ENCODE data around the gene ETS1.

Gene ETS1

DNA sequence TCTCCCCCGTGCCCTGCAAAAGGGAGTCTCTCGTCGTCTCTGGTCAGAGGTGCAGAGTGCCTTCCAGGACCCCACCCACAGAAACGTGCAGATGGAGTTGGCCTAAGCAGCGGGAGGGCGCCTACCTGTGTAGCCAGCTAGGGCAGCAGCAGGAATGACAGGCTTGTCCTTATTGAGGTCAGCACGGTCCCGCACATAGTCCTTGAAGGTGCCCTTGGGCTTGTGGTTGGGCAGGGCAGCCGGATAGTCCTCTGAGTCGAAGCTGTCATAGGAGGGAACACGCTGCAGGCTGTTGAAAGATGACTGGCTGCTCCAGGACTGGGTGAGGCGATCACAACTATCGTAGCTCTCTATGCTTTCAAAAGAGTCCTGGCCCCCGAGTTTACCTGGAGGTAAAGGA is 107.3 kb downstream of the ETS1 start:
- DNase-seq (ENCODE audit: low spot score), result no peak

DNA sequence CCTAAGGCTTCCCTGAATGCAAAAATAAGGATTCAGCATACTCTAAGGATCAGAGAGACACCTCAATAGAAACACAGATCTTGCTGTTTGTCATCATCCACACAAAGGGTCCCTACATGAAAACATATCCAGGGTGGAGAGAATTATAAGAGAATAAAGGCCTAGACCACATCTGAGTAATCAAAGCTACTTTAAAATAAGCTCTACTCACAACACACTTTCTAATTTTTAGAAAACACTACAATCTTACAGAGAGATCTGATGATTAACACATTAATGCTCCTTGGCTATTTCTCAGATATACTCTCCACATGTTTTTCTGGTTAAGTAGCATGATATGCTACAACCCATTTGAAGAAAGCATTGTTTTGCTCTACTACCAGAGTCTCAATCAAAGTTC is 108.2 kb downstream of the ETS1 start:
- no peak for DNase-seq (ENCODE audit: low spot score)

DNA sequence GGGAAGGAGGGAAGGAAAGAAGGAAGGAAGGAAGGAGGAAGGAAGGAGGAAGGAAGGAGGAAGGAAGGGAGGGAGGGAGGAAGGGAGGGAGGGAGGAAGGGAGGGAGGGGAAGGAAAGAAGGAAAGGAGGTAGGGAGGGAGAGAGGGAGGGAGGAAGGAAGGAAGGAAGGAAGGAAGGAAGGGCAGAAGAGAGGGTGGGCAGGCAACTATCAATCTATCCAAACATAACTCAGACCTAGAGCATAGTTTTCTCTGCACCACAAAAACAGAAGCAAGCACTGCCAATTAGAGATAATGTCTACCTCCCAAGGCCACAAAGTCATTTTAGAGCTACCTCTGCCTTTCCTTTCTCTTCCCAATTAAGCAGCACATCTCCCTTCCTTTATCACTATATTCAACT is 109.1 kb downstream of the ETS1 start:
- DNase-seq (ENCODE audit: low spot score), result no peak

DNA sequence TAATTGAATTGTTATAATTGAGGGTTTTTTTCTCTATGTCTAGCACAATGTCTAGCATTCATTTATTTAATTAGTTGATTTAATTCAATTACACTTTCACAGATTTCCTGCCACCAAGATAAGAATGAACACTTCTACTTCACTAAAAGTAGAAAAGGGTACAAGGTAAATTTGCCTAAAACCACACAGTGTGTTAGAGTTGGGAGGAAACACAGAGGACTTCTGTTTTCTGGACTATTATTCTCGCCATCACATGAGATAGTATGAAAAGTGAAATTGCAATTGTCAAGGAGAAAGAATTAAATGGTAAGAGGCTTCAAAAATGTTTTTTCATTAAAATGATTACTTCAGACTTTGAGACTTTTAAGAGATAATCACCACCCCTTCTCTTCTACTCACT is 109.5 kb downstream of the ETS1 start:
- no peak for DNase-seq (ENCODE audit: low spot score)

DNA sequence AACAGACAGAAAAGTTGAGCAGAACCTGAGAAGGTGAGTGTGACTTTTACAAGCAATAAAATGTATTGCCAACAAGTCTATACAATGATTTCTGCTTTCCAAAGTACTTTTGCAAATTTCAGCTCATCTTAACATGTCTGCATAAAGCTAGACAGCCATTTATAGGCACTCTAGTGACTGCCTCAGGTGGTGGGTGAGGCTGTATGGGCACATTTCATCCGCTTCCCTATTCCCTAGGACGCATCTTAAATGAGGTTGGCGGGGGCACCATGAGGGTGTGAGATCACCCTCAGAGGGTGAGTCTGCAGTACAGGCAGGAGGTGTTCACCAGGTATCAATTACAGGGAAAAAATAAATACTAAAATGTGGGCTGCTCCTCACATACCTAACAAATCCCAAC is 110.1 kb downstream of the ETS1 start:
- DNase-seq (ENCODE audit: low spot score), result no peak

DNA sequence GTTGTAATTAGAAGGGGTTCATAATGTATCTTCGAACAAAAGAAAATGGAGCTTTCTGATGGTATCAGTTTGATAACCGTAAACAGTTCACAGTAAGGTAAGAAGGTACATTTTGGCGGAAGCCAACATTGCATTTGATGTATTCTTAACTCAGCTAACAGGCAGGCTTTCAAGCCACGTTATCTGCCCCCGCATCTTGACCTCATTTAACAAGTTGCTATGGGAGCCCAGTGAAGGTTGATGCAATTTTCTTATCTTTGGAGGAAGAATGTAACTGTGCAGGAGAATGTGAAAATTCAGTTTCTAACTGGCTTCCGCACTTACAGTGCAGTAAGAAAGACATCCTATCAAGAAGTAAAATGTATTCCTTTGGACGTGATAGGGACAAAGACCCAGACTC is 110.6 kb downstream of the ETS1 start:
- no peak for DNase-seq (ENCODE audit: low spot score)

DNA sequence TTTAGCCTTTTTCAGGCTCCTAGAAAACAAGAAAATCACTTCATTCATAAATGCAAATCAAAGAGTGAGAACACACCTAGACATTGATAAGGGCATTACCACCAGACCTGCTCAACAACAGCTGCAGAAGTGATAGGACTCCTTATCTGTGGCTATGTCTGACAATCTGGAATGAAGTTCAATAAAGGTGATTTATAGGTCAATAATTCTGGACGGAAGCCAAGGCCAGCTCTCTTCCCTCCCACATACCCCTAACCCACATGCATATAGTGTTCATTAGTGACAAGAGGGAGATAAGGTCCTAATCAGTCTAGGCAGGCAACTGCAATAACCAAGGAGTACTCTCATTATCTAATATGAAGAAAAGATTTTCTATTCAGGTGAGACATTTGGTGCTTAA is 111.3 kb downstream of the ETS1 start:
- no peak for DNase-seq (ENCODE audit: low spot score)

DNA sequence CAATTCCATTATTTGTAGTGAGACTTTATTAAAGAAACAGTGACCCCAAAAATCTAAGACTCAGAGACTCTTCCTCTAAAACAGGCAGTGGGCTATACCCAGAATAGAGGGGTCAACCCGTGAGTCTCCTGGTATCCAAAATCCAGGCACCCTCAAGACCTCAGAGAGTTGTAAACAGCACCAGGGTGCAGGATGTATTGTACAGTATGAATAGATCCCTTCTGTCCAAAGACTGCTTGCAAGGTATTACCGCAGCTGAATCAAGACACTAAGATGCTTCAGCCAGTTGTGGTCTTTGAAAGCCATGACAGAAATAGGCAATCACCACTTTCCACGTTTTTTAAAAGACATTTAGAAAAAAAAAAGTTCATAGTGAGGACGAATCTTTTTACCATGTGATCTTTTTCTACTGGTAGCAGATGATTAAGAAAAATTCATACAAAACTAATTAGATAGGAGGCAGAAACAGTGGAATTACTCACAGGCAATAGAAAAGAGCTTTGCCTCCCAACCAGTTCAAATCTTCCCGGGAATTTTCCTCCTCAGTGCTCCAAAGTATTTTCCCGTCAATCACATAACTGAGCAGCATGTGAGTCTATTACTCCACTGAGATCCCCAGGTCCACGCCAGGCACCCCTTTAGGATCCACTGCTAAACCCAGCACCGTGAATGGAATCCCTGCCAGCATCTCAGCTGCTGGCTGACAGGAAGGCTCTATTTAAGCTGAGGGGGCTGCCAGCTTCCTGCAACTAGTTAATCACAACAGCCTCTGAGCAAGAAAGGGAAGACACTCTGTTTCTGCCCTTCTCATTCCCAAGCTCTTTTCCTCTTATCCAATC is 113.1 kb downstream of the ETS1 start:
- no peak for DNase-seq (ENCODE audit: low spot score)

DNA sequence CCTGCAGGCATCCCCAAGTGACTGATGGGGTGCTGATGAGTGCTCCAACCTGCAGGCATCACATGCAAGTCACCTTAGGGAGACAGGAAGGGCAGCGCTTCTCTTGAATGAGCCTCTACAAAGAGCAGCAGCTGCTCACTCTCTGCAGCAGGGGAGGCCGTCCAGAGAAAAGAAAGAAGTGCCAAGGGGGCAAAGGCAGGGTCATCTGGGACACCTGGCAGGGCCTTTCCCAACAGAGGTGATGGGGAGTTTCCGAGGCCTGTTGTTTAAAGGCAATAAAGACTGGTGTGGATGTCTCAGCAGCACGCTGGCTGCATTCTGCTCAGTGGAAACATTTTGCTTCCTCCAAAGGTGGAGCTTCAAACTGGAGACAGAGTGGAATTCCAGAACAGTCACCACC is 113.7 kb downstream of the ETS1 start:
- DNase-seq (ENCODE audit: low spot score), result no peak

DNA sequence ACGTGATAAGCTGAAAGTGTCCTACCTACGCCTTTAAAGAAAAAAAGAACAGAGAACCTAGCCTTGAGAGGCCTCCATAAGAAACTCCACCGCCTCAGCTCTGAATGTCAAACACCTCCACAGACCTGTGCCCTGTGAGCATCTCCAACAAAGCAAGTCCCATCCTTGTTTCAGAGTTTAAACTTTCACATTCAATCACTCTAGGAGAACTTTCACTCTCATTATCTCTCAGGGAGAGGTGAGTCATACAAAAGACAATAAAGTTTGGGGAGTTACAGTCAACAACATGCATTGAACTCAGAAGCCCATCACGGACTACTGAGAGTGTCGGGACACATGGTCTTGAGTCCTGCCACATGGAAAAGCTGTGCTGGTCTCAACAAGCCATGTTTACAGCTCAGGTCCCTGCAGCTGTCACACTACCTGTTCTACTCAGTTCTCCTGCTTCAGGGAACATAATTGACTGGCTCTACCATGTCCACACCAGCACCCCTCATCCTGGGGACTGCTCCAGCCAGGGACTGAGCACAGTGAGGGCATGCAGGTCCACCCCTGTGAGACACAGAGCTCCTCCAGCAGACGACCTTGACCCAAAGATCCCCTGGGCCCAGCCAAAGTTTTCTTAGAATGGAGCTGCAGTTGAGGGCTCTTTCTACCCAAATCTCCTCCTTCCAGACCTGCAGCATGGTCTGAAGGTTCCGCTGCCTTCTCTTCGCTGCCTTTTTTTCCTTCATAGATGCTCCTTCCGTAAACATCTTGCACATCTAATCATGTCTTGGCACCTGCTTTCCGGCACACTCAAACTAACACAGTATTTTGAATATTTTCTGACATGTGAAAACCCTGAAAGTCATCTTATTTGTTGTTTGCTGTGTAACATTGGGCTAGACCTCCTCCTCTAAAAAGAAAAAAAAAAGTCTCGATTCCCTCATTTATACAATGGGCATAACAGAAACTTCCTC is 114.9 kb downstream of the ETS1 start:
- DNase-seq (ENCODE audit: low spot score), result no peak

DNA sequence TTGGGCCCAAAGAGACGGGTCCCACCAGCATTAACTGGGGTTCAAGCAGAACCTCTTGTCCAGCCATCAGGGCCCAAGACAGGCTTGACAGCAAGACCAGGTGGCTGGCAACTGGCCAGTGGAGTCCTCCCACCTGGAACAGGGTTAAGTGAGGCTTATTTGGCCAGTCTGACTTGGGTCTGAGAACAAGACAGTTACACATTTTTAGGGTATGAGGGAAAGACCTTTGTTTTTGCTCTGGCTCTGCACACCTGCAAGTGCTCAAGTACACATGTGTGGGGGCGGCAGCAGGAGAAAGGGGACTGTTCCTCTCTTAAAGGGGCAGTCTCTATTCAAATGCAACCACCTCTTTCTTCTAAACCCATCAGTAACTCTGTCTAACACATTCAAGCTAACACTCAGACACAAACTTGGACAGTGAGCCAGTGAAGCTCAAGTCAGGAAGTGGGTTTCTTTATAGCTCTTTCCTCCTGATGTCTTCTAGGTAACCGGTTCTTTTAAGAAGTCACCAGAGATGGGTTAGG is 116.2 kb downstream of the ETS1 start:
- no peak for DNase-seq (ENCODE audit: low spot score)

DNA sequence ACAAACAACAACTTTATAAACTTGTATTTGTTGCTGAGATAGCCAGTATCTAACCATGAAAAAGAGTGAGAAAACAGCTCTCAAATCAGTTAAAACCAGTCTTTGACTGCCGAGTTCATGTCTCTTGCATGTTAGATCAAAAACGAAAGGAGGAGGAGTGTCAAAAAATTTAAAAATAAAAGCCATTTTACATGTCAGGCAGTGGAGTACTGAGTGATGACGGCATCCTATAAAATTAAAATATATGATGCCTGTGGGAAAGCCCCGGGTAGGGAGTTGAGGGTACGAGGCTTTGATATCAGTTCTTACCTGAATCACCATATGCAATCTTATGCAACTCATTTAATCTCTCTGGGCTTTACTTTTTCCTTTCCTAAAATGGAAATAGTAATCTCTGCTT is 117.3 kb downstream of the ETS1 start:
- no peak for DNase-seq (ENCODE audit: low spot score)

DNA sequence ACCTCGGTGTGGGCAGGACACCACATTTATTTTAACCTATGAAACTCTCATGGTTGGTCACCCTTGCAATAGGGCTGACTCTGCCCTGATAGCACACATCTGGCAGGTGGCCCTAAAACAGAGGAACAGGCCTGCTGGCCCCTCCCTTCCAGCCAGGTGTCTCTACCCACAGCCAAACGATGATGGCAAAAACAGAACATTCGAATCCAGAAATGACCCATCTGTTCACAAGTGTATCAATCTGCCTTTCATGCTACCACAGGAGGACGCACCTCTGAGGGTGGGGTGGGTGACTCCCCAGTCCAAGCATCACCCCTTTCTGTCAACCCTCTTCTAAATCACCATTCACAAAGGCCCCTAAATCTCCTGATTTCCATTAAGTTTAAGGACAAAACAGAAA is 118.1 kb downstream of the ETS1 start:
- DNase-seq (ENCODE audit: low spot score), result no peak

DNA sequence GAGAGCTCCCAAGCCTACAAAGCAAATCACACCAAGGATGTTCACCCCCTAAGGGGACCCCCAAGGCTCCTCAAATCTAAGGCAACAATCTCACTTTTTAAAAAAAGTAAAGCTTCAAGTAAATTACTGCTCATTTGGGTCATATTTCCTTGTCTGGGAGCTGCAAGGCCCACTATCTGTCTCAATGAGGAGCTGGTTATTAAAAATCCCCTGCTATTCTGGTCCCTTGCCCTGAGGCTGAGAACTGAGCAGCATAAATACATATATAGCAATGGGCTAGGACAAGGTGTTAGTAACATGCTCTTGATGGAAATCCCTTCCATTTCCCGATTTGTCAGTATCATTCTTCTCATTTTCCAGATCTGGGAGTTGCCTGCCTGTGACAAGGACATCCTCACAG is 119.2 kb downstream of the ETS1 start:
- DNase-seq (ENCODE audit: low spot score), result no peak

DNA sequence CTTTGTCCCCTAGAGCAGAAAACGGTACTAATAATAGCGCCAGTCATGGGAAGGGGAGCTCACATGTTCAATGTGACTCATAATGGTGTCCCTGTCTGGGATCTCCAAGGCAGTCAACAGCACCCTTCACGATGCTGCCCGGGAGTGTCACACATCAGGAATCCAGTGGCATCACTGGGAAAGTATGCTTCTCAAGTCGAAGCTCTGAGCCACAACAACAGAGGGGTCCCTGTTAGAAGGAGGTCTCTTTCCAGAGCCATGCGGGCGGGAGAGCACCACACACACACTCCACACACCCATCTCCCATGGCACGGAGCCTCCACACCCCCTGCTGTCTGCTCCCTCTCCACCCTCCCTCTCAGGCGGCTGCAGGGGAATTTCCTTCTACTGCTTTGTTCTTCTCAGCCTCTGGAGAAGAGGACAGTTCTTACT is 119.7 kb downstream of the ETS1 start:
- peak; percentile 88 for DNase-seq (ENCODE audit: low spot score)

DNA sequence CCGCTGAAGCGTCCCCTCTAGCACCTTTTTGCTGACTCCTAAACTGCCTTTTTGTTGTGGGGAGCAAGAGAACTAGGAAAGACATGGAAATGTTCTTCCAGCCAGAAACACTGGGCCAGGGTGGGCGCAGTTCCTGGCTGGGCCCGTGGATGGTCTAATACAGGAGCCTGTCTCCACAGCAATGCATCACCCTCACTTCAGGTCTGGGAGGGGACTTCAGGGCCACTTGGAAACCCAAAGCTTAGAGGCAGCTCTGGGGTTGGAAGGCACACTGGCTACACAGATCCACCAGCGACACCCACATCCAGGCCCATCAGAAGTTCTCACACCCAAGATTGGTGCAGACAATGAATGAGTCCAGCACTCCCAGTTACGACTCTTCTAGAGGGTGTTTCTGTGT is 120.3 kb downstream of the ETS1 start:
- no peak for DNase-seq (ENCODE audit: low spot score)

DNA sequence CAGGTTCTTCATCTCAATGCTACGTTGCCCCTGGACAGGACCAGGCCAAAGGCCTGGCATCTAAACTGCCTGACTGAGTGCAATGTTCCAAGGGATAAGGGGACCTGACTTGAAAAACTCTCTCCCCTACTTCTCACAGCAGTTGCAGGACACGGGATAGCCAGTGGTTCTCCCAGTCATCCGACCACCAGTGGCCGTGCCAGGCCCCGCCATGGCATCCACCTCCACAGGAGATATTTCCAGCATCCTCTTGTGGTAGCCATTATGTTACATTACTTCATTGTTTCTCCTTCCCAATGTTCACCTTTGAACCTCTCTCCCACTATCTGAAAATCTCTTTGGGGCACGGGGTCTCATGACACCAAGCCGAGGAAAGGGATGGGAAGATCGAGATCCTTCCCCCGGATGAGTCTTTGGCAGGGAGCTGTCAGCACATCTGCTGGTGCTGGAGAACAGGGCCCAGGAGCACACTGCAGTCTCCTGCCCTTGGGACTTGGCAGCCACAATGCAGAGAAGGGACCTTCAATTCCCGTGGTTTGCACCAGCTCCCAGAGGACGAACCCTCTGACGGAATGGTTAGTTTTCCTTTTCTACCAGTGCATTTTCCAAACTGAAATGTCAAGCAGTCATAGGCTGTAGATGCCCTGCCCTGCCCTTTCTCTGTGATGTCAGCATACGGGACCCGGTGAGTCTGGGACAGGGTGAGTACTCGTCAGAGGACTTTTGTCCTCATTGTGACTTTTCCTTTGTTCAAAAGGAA is 121.2 kb downstream of the ETS1 start:
- DNase-seq (ENCODE audit: low spot score), result no peak

DNA sequence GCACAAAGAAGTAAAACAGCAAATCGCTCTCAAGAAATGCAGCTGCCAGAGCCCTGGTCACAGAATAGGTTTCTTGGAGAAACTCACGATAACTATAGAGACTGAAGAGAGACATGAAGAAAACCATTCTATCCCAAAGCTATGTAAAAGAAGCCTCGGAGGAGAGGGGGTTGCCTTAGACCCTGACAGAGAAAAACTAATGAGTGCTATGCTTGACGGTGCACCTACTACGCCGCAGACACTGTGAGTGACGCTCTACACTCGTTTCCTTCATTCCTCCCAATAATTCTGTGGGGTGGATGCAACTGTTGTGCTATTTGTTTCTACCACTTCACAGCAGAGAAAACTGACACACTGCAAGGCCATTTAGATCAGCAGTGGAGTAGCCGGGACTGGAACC is 121.8 kb downstream of the ETS1 start:
- DNase-seq (ENCODE audit: low spot score), result no peak

DNA sequence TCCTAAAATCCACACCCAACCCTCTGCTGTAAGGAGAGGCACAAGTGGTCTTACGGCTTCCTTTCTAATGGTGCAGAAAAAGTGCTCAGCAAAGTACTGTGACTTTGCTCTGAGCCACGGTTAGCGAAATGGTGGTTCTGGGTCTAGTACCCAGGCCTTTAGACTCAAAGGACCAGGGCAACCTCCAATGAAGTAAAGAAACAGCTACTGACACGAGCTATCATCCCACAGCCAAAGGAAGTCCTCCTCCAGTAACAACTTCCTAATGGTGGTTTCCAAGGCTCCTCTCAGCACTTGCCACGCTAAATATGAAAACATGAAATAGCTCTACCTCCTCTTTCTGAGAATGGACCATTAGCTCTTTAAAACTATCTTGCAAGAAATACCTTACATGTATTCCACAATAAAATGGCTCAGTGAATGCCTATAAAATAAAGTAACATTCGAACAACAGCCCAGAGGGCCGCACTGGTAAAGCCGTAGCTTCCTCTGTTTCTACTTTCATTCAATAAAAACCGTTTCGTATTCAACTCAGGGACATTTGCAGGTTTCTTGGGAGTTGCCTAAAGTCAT is 122.4 kb downstream of the ETS1 start:
- DNase-seq (ENCODE audit: low spot score), result no peak

DNA sequence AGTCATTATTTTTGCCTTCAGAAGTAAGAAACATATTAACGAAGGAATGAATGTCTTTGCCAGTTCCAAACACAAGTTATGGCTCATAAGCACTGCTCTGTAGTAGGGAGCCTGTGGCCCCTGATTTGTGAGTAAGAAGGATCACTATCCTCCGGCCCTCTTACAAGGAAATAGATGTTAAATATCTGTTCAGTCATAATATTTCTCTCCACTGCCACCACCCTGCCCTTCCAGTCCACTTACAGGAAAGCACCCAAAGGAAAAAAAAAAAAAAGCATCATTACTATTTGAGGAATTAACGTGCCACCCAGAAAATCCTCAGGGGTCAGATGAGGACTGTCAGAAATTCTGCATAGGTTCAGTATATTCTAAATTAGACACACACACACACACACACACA is 123.4 kb downstream of the ETS1 start:
- no peak for DNase-seq (ENCODE audit: low spot score)

DNA sequence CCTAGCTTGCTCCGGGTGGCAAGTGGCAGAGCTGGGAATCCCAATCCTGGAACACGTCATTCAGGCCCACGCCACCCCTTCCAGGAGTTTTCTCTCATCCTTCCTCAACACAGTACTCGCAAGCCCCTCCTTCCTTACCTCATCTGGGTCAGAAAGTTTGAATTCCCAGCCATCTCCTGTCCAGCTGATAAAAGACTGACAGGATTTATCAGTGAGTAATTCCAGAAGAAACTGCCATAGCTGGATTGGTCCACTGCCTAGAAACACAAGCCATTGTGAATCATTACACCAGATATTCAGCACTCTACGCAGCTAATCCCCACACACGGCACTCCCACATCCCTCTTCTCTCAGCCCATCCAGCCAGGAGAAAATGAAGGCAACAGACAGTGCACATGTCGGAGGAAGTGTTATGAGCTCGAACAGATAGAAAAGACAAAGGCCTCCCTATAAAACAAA is 124.0 kb downstream of the ETS1 start:
- peak; percentile 52 for DNase-seq (ENCODE audit: low spot score)

DNA sequence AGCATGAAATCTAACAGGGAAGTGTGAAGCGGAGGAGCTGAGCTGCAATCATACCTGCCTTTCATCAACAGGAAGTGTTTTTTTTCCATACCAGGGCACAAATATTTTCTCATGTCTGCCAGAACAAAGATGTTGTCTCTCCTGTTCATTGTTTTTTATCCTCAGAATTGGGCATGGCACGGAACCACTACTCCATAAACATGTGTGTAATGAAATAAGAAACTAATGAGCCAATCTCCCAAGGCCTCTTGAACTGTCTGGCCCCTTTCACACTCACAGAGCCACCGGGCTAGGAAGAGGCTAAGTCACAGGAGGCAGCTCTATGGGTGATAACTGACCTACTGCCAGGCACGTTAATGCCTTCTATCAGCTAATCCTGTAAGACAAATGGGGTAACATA is 124.4 kb downstream of the ETS1 start:
- no peak for DNase-seq (ENCODE audit: low spot score)
